Measurements from ENCODE around the gene ARSJ.

- TF ChIP-seq CTCF (IDR thresholded peaks at IDR 0.05) (no peak), POLR2A (IDR thresholded peaks at IDR 0.05; ENCODE audit: low read depth) (no peak), POLR2AphosphoS5 (IDR thresholded peaks at IDR 0.05) (no peak)
Measured at GRCh38 chr4:113998079-113998478, 18.6 kb upstream of the ARSJ start.

Data from esophagus muscularis mucosa (tissue), 3 donors.